Keratinocyte (primary cell): ENCODE results near the gene SSBP2. TPM values are rescaled to one million over a fixed set of nuclear protein-coding genes. Genes with fewer than 3 reads are reported as not detected.

Source experiments
- DNase-seq: peaks from one replicate; pipeline ENCODE4 v3.0.0-alpha.2; 2011; ENCODE audit warnings: low read depth, missing footprints, low spot score
- FAIRE-seq: peaks from 2 replicates; lab custom pipeline; 2011; peaks lifted over from hg19 to GRCh38; lab: Jason Lieb, UNC
- H2AFZ ChIP-seq: 2 replicates; pipeline ENCODE4 v1.6.0; 2012; ENCODE audit warnings: low read length, control low read depth, inconsistent platforms; ENCODE audit not compliant: control insufficient read depth
- H3K27ac ChIP-seq: 2 replicates; pipeline ENCODE4 v1.5.1; 2011; ENCODE audit warnings: low read length; ENCODE audit not compliant: control insufficient read depth, insufficient read depth
- H3K27me3 ChIP-seq: 3 replicates; pipeline ENCODE4 v1.6.0; 2011; ENCODE audit warnings: low read length; ENCODE audit not compliant: control insufficient read depth, insufficient read depth; ENCODE audit errors: extremely low read depth
- H3K36me3 ChIP-seq, 2 experiments: 2 replicates in 1 of 2; 3 replicates in 1 of 2; pipeline ENCODE4 v1.5.1; 2011; ENCODE audit warnings: low read length in 2 of 2, mild to moderate bottlenecking in 1 of 2; ENCODE audit not compliant: control insufficient read depth in 2 of 2, insufficient read depth in 2 of 2; ENCODE audit errors: extremely low read depth in 1 of 2
- H3K4me1 ChIP-seq: 3 replicates; pipeline ENCODE4 v1.5.1; 2011; ENCODE audit warnings: low read length; ENCODE audit not compliant: control insufficient read depth, insufficient read depth; ENCODE audit errors: extremely low read depth
- H3K4me2 ChIP-seq: 3 replicates; pipeline ENCODE4 v1.6.0; 2011; ENCODE audit warnings: low read depth, low read length; ENCODE audit not compliant: control insufficient read depth, insufficient read depth; ENCODE audit errors: extremely low read depth
- H3K4me3 ChIP-seq, 3 experiments: fragments of 200-600 bp in 1 of 3; sonication (generic) in 1 of 3; 2 replicates in 2 of 3; 3 replicates in 1 of 3; pipeline ENCODE4 v1.5.1; 2011 to 2016; ENCODE audit warnings: low read length in 3 of 3, mild to moderate bottlenecking in 3 of 3, control low read depth in 2 of 3, inconsistent platforms in 1 of 3, low read depth in 1 of 3, mixed read lengths in 1 of 3, mixed run types in 1 of 3, moderate library complexity in 1 of 3; ENCODE audit not compliant: control insufficient read depth in 2 of 3, insufficient read depth in 2 of 3; ENCODE audit errors: extremely low read depth in 1 of 3
- H3K79me2 ChIP-seq: 2 replicates; pipeline ENCODE4 v1.6.0; 2012; ENCODE audit warnings: low read length; ENCODE audit not compliant: control insufficient read depth, insufficient read depth
- H3K9ac ChIP-seq: 3 replicates; pipeline ENCODE4 v1.6.0; 2011; ENCODE audit warnings: low read length; ENCODE audit not compliant: control insufficient read depth, insufficient read depth; ENCODE audit errors: extremely low read depth
- H3K9me1 ChIP-seq: 3 replicates; pipeline ENCODE4 v1.6.0; 2011; ENCODE audit warnings: low read length; ENCODE audit not compliant: control insufficient read depth, insufficient read depth; ENCODE audit errors: extremely low read depth
- H3K9me3 ChIP-seq: 2 replicates; pipeline ENCODE4 v1.5.1; 2012; ENCODE audit warnings: low read depth, low read length; ENCODE audit not compliant: control insufficient read depth
- H4K20me1 ChIP-seq: 3 replicates; pipeline ENCODE4 v1.6.0; 2011; ENCODE audit warnings: low read length; ENCODE audit not compliant: control insufficient read depth, insufficient read depth; ENCODE audit errors: extremely low read depth
- CTCF ChIP-seq, 3 experiments: IDR thresholded peaks in 1 of 3; conservative IDR thresholded peaks in 1 of 3; optimal IDR thresholded peaks in 1 of 3; 2 replicates in 2 of 3; 3 replicates in 1 of 3; pipeline versions ENCODE3 to v1.5.1; 2011; ENCODE audit warnings: low read length in 3 of 3, mild to moderate bottlenecking in 3 of 3, moderate library complexity in 2 of 3, control low read depth in 1 of 3, inconsistent platforms in 1 of 3; ENCODE audit not compliant: insufficient read depth in 2 of 3; ENCODE audit errors: extremely low read depth in 1 of 3
- EZH2 ChIP-seq: IDR thresholded peaks from one replicate; pipeline ENCODE4 v1.6.1; 2012; ENCODE audit warnings: inconsistent platforms, mild to moderate bottlenecking, low read length, moderate library complexity
- dilution Hi-C: fragments of 300-500 bp; cut with MboI; formaldehyde crosslinking; loops from one replicate; pipeline ENCODE4 v1.7.0; 2020; ENCODE audit warnings: low sequenced_read_pairs; ENCODE audit not compliant: extremely low pct_ligation_motif_present
- polyA plus RNA-seq, 5 experiments: library from polyadenylated mRNA; depleted of rRNA in 3 of 5; stranded (reverse) in 3 of 5; stranded (forward) in 1 of 5; unstranded in 1 of 5; fragments of >200 nt; gene quantifications; 1 replicate in 1 of 5; 2 replicates in 3 of 5; 3 replicates in 1 of 5; pipeline versions ENCODE4 v1.2.1 to v1.2.3, GENCODE V29; 2011 to 2012; ENCODE audit warnings: missing spikeins in 2 of 5, low read depth in 1 of 5, low replicate concordance in 1 of 5

The SSBP2 gene
- polyA plus RNA-seq, 1 donor (not counting 4 experiments of a cell fraction or from before 2014, with no cell fraction given), result 14.6 TPM

GRCh38 chr5:81590498-81591384 is 160.2 kb downstream of the SSBP2 start:
- Histone ChIP-seq H2AFZ (no peak overlapping the region), H3K9me3 (no peaks in the 10 kb centered on the region), H3K9ac (no peak overlapping the region), H3K79me2 (no peaks in the 10 kb centered on the region), H3K4me1 (no peaks in the 10 kb centered on the region), H3K27ac (no peak overlapping the region), H3K4me3 (no peak overlapping the region), H4K20me1 (no peaks in the 10 kb centered on the region), H3K9me1 (no peaks in the 10 kb centered on the region), H3K36me3 (no peaks in the 10 kb centered on the region), H3K4me2 (no peak overlapping the region), H3K27me3 (no peaks in the 10 kb centered on the region)
- FAIRE-seq (no peak), DNase-seq (no peak)
- dilution Hi-C loops, result no loop called here
- TF ChIP-seq CTCF (optimal IDR thresholded peaks at IDR 0.05 in 1 of 3, IDR thresholded peaks at IDR 0.05 in 1 of 3, conservative IDR thresholded peaks at IDR 0.05 in 1 of 3; ENCODE audit: extremely low read depth in 1 of 3, insufficient read depth in 2 of 3, low read length in 3 of 3), result no peak
- no peak for TF ChIP-seq EZH2

DNA sequence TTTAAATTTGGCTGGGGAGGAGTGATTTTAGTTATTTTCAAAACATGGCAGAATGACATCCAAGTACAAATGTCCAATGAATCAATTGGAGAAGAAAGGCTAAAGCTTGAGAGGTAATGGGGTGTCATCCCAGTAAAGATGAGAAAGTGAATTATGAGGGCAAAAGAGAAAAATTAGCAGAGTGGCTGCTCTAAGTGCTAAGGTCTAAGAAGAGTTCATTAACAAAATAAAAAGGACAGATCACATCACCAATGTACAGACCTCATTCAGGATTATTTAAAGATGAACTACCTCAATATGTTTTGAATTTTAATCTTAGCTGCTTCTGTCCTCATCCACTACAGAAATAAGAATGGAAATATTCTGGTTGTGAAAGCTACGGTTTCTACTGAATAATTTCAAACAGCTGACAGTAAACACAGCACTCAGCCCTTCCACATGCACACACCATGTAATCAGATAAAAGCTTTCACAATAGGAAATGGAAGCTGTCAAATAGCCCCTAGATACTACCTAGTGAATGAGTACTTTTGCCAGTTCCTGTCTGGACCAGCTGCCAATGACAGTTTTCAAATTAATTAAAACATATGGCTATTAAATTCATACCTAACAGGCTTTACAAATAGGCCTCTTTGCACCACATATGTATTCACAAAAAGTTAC is 171.5 kb downstream of the SSBP2 start:
- TF ChIP-seq EZH2 (no peak), CTCF (optimal IDR thresholded peaks at IDR 0.05 in 1 of 3, IDR thresholded peaks at IDR 0.05 in 1 of 3, conservative IDR thresholded peaks at IDR 0.05 in 1 of 3; ENCODE audit: extremely low read depth in 1 of 3, insufficient read depth in 2 of 3, low read length in 3 of 3) (no peak)
- no peak for DNase-seq
- no peak overlapping the region for H3K9ac ChIP-seq
- no peaks in the 10 kb centered on the region for H3K9me1 ChIP-seq
- no peaks in the 10 kb centered on the region for H3K9me3 ChIP-seq
- H2AFZ ChIP-seq, result peak overlapping the region; percentile 30
- no peaks in the 10 kb centered on the region for H4K20me1 ChIP-seq
- H3K4me2 ChIP-seq, result no peak overlapping the region
- H3K27me3 ChIP-seq, result no peaks in the 10 kb centered on the region
- H3K36me3 ChIP-seq, result no peaks in the 10 kb centered on the region
- H3K27ac ChIP-seq, result no peak overlapping the region
- no peaks in the 10 kb centered on the region for H3K79me2 ChIP-seq
- peak; percentile 32 for FAIRE-seq
- H3K4me3 ChIP-seq, result no peak overlapping the region
- dilution Hi-C loops, result no loop called here
- H3K4me1 ChIP-seq, result no peaks in the 10 kb centered on the region
